OCI-LY3 (cell line): Measurements from ENCODE around the gene ST8SIA4.

Experiments used
- H2AFZ ChIP-seq: fragments of 200-600, 300-600 bp; shearing (Covaris generic); 2 replicates; pipeline ENCODE4 v1.6.0; 2014; ENCODE audit warnings: antibody characterized with exemption, low read depth, low read length
- H3K27ac ChIP-seq: fragments of 200-600, 300-600 bp; sonication (generic); 2 replicates; pipeline ENCODE4 v1.5.1; 2014; ENCODE audit warnings: mild to moderate bottlenecking, low read length, moderate library complexity, mixed read lengths
- H3K27me3 ChIP-seq: fragments of 200-600, 300-600 bp; sonication (generic); 2 replicates; pipeline ENCODE4 v1.6.1; 2014; ENCODE audit warnings: low read depth, low read length, mixed read lengths
- H3K36me3 ChIP-seq: fragments of 200-600, 300-600 bp; sonication (generic); replicated peaks from 2 replicates; pipeline ENCODE3; 2014; ENCODE audit warnings: low read depth, low read length, mixed read lengths
- H3K4me1 ChIP-seq: fragments of 300-600, 200-600 bp; sonication (generic); 2 replicates; pipeline ENCODE4 v1.6.1; 2014; ENCODE audit warnings: low read length, mixed read lengths
- H3K4me2 ChIP-seq: fragments of 200-600, 300-600 bp; sonication (generic); 2 replicates; pipeline ENCODE4 v1.6.1; 2014; ENCODE audit warnings: low read length, mixed read lengths
- H3K4me3 ChIP-seq: fragments of 300-600, 200-600 bp; sonication (generic); 2 replicates; pipeline ENCODE4 v1.5.1; 2014; ENCODE audit warnings: antibody characterized with exemption, mild to moderate bottlenecking, low read length, moderate library complexity
- H3K79me2 ChIP-seq: fragments of 300-600, 200-600 bp; shearing (Covaris generic); 2 replicates; pipeline ENCODE4 v1.6.1; 2014; ENCODE audit warnings: mild to moderate bottlenecking, low read length, mixed read lengths
- H3K9ac ChIP-seq: fragments of 300-600, 200-600 bp; shearing (Covaris generic); 2 replicates; pipeline ENCODE4 v1.6.0; 2014; ENCODE audit warnings: mild to moderate bottlenecking, low read length, moderate library complexity
- H3K9me3 ChIP-seq: fragments of 200-600, 300-600 bp; shearing (Covaris generic); 2 replicates; pipeline ENCODE4 v1.6.1; 2014; ENCODE audit warnings: low read length, mixed read lengths; ENCODE audit not compliant: insufficient read depth
- H4K20me1 ChIP-seq: fragments of 200-600, 300-600 bp; sonication (generic); 2 replicates; pipeline ENCODE4 v1.6.1; 2016; ENCODE audit warnings: low read length, mixed read lengths; ENCODE audit not compliant: insufficient read depth
- EZH2phosphoT487 ChIP-seq: fragments of 200-600 bp; shearing (Covaris generic); IDR thresholded peaks from 2 replicates; pipeline ENCODE4 v1.6.1; 2018; ENCODE audit warnings: antibody characterized with exemption, mixed run types, low read depth
- TF ChIP-seq, protein P1 (sequence below): fragments of 200-600, 300-600 bp; sonication (generic); IDR thresholded peaks from 2 replicates; pipeline ENCODE4 v1.5.1; 2014; ENCODE audit warnings: antibody characterized with exemption, low read length, low read depth

The ST8SIA4 gene

GRCh38 chr5:100900796-100901781, 2.0 kb downstream of the ST8SIA4 start:
- H4K20me1 ChIP-seq: peaks cover 2% of the 10 kb centered on the region; the same call in 1 of the 2 replicates
- peaks cover 31% of the 10 kb centered on the region for H3K36me3 ChIP-seq
- no peaks in the 10 kb centered on the region for H3K9me3 ChIP-seq
- H3K4me2 ChIP-seq: peak overlapping the region; percentile 89
- no peaks in the 10 kb centered on the region for H3K27me3 ChIP-seq
- H3K4me1 ChIP-seq: peaks cover 39% of the 10 kb centered on the region
- H3K9ac ChIP-seq: peak overlapping the region; percentile 94
- TF ChIP-seq, protein P1, sequence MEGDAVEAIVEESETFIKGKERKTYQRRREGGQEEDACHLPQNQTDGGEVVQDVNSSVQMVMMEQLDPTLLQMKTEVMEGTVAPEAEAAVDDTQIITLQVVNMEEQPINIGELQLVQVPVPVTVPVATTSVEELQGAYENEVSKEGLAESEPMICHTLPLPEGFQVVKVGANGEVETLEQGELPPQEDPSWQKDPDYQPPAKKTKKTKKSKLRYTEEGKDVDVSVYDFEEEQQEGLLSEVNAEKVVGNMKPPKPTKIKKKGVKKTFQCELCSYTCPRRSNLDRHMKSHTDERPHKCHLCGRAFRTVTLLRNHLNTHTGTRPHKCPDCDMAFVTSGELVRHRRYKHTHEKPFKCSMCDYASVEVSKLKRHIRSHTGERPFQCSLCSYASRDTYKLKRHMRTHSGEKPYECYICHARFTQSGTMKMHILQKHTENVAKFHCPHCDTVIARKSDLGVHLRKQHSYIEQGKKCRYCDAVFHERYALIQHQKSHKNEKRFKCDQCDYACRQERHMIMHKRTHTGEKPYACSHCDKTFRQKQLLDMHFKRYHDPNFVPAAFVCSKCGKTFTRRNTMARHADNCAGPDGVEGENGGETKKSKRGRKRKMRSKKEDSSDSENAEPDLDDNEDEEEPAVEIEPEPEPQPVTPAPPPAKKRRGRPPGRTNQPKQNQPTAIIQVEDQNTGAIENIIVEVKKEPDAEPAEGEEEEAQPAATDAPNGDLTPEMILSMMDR: no peak
- TF ChIP-seq EZH2phosphoT487: no peak
- peak overlapping the region; percentile 99 for H3K27ac ChIP-seq
- H2AFZ ChIP-seq: no peak overlapping the region
- peaks cover 76% of the 10 kb centered on the region for H3K79me2 ChIP-seq
- peak overlapping the region; percentile 99 for H3K4me3 ChIP-seq

GRCh38 chr5:100900142-100900795, 2.8 kb downstream of the ST8SIA4 start:
- peak overlapping the region; percentile 99 for H3K4me2 ChIP-seq
- peak overlapping the region; percentile 85 for H3K4me3 ChIP-seq
- H3K36me3 ChIP-seq: peaks cover 39% of the 10 kb centered on the region
- H3K9ac ChIP-seq: peak overlapping the region; percentile 89
- no peaks in the 10 kb centered on the region for H3K9me3 ChIP-seq
- H4K20me1 ChIP-seq: peaks cover 9% of the 10 kb centered on the region; the same call in 1 of the 2 replicates
- TF ChIP-seq, protein P1: peak; percentile 60
- TF ChIP-seq EZH2phosphoT487: no peak
- peaks cover 38% of the 10 kb centered on the region for H3K4me1 ChIP-seq
- H3K79me2 ChIP-seq: peaks cover 85% of the 10 kb centered on the region
- H2AFZ ChIP-seq: no peak overlapping the region; the same call in 1 of the 2 replicates
- peak overlapping the region; percentile 99 for H3K27ac ChIP-seq
- no peaks in the 10 kb centered on the region for H3K27me3 ChIP-seq

DNA sequence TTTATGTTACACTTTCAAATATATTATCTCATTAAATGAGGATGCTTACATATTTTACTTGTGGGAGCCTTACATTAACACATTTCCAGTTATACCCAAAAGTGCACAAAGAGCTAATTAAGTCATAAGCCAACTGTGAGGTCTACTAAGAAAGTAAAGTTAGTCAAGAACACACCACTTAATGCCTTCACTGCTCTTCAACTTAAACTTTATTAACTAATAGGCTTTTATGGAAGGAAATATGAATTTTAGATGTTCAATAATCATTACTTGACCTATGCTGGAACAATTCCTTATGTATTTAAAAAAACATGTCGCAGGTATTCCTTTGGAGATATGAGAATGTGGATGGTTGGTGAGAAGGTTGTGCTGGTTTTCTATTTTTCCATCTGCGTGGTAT, 3.4 kb downstream of the ST8SIA4 start:
- no peaks in the 10 kb centered on the region for H3K27me3 ChIP-seq
- peak overlapping the region; percentile 99 for H3K27ac ChIP-seq

More for the DNA sequence above, 3.4 kb downstream of the ST8SIA4 start:
- Histone ChIP-seq H4K20me1 (peaks cover 12% of the 10 kb centered on the region; the same call in 1 of the 2 replicates), H3K4me1 (peaks cover 34% of the 10 kb centered on the region), H3K79me2 (peaks cover 90% of the 10 kb centered on the region), H3K9me3 (no peaks in the 10 kb centered on the region), H3K36me3 (peaks cover 45% of the 10 kb centered on the region), H2AFZ (no peak overlapping the region), H3K4me2 (peak overlapping the region; percentile 99), H3K4me3 (peak overlapping the region; percentile 85), H3K9ac (peak overlapping the region; percentile 89)
- TF ChIP-seq, protein P1: no peak
- TF ChIP-seq EZH2phosphoT487: no peak
